NCI-H82 treated with DMSO at 0.1 percent for 48 hours (cell line): ENCODE results near the gene B4GALNT3.
"Not testable (repeated sequence)": the region's sequence is repeated elsewhere in the genome, so short reads cannot be mapped to it uniquely, and the experiment has no call there.

Source experiments
- DNase-seq: peaks from one replicate; lab custom pipeline; 2025; ENCODE audit not compliant: unreplicated experiment; lab: John Stamatoyannopoulos, UW

Gene B4GALNT3

DNA sequence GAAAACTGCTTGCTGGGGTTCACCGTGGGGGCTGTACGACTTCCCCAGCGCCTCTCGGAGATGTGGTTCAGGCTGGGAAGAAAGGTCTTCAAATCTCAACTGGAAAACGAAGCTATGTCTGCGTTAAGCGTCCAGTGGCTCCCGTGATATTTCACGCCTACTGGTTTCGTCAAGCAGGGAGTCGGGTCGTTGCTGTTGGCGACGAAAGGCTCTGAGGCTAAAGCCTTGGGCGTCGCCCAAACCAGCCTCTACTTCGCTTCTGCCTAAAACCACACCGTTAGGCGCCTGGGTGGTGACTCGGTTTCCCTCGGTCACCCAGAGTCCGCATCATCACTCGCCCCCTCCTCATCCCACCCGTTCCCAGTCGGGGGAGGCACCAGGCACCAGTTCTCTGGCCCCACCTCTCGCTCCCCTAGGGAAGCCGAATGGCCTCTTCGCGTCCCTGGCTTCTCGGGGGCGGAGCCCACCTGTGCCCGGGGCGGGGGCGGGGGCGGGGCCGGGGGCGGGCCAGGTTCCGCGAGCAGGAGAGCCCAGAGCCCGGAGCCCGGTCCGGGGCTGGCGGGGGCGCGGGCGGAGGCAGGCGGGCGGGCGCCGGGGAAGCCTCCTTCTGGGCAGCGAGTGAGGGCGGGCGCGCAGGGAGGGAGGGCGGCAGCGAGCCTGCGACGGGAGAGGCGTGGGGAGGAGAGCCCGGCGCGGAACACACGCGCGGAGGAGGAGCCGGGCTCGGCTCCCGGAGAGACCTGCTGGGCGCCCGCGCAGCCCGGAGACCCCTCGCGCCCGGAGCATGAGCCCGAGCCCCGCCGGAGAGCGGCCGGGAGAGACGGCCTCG lies at the start of gene B4GALNT3:
Gene B4GALNT3 (plus strand): TSS at position 510 of the 829 bp plus-strand sequence. CDS start 438 bp downstream, outside the sequence.
- DNase-seq: peak; percentile 16

DNA sequence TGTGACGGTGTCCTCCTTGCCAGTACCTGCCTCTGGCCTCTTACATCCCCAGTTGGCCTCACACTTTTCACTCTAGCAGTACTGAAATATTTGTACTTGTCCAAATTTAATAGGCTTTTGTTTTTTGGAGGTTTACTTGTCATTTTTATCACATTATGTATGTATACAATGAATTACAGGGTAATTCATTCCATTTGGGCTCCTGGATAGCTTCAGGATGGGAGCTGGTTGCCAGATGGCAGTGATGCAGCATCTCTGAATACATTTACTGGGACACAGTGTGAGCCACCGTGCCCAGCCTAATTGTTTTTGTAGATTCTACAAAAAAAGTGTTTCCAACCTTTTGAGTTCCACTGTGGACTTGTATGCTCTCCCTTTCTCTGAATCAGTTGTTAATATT lies 44.9 kb upstream of the B4GALNT3 start:
- DNase-seq: no peak

DNA sequence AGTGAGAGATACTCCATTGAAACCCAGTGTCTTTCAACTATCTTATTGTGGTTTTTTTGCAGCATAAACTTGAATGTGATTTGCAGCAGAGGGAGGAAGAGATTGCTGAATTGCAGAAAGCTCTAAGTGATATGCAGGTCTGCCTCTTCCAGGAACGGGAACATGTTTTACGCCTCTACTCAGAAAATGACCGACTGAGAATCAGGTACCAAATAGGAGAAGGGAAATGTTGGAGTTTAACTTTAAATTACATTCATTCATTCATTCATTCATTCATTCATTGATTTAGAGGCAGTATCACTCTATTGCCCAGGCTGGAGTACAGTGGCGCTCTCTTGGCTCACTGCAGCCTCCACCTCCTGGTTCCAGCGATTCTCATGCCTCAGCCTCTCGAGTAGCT lies 41.3 kb upstream of the B4GALNT3 start:
- DNase-seq: no peak

DNA sequence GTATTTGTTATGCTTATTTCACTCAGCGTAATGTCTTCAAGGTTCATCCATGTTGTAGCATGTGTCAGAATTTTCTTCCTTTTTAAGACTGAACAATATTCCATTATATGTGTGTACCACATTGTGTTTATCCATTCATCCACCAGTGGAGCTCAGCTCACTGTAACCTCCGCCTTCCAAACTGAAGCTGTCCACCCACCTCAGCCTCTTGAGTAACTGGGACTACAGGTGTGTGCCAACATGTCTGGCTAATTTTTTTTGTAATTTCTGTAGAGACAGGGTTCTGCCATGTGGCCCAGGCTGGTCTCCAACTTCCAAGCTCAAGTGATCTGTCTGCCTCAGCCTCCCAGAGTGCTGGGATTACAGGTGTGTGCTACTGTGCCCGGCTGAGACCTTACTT lies 37.2 kb upstream of the B4GALNT3 start:
- no peak for DNase-seq

DNA sequence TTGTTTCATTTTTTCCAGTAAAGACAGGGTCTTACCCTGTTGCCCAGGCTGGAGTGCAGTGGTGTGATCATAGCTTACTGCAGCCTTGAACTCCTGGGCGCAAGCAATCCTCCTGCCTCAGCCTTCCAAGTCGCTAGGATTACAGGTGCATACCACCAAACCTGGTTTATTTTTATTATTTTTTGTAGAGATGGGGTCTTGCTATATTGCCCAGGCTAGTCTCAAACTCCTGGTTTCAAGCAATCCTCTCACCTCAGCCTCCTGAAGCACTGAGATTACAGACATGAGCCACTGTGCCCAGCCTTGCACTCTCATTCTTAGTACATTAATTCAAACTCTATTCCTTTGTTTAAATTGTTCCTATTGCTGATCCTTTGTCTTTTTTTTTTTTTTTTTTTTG lies 24.0 kb upstream of the B4GALNT3 start:
- not testable (repeated sequence) for DNase-seq

DNA sequence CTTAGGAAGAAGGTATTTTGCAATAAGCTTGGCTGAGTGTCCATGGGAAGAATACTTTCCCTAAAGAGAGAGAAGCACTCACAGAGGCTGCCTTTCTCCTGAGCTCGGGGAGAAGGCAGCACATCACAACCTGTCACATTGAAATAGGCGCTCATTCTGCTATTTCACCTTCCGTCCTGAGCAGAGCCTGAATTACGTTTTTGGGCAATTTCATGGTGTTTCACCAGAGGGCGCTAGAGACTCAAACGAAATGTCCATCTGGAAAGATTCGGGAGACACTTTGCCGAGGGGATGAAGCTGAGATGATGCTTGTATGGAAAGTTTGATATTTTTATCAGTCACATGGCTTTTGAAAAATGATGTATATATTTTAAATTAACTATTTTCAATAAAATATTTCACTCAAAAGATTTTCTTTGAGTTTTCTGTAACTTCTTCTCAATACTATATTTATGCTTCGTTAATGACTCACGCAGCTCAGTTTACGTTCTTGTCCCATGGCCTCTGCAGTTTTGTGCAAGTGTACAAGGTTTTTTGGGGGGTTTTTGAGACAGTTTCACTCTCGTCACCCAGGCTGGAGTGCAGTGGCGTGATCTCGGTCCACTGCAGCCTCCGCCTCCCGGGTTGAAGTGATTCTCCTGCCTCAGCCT lies 17.4 kb upstream of the B4GALNT3 start:
- peak; percentile 19 for DNase-seq

DNA sequence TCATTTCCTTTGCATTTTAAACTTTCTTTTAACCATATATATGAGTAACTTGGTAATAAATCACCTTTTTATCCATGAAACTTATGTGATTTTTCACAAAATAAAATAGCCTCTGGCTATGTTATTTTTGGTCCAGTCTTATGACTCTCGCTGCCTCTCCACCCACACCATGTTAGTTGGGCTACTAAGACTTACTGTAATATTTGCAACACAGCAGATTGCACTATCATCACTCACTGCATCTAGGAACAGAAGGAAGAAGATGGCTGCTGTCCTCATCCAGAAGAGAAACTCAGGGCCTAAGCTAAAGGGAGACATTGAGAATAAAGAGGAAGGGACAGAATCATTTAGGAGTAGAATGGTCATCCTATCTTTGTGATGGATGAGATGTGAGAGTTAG lies 12.6 kb upstream of the B4GALNT3 start:
- DNase-seq: no peak

DNA sequence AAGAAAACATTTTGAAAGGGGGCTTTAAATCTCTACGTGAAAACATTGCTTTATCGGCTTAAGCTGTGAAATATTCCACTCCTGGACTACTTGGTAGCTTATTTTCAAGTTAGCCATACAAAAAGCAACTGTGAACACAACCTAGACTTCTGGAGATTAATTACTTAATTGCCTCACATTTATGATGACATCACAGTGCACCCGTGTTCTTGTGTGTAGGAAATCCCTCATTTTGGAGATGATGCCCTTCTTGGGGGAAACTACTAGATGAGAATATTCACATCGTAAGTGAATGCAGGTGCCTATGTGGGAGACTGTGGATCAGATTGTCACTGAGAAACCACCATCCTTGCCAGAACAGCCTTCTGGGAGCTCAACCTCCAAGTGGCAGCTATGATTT lies 10.5 kb upstream of the B4GALNT3 start:
- no peak for DNase-seq

DNA sequence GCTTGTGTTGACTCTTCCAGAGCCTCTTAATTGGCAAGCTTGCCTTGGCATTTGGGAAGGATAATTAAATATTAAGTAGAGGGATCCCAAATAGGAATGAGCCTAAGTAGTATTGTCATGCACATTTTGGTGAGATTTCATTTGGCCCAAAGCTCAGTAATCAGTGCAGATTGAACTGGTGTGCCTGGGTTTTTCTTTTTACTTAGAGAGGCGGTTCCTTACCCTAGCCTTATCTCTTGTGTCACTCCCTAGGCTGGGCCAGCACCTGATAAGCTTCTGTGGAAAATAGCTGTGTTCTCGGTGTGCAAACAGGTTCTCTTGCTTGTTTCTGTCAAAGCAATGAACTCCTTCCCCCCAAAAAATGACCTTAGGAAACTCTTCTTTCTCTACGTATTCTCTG lies 9.3 kb upstream of the B4GALNT3 start:
- no peak for DNase-seq

DNA sequence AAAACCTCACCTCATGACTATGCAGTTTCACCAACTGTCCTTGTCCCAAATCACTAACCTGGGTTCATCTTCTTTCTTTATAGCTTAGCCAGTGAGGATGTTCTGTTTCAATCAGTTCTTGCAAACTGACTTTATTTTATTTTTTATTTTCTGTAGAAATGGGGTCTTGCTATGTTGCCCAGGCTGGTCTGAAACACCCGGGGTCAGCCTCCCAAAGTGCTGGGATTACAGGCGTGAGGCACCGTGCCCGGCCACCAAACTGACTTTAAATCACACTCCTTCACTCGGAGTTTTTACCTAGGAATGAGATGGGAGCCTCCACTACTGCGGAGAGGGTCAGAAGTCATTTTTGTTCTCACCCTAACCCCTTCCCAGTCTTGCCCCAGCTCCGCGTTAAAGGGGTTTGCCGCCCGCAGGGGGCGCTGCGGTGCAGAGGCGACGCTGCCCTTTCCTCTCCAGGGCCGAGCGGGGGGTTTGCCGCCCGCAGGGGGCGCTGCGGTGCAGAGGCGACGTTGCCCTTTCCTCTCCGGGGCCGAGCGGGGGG lies 7.0 kb upstream of the B4GALNT3 start:
- DNase-seq: no peak

DNA sequence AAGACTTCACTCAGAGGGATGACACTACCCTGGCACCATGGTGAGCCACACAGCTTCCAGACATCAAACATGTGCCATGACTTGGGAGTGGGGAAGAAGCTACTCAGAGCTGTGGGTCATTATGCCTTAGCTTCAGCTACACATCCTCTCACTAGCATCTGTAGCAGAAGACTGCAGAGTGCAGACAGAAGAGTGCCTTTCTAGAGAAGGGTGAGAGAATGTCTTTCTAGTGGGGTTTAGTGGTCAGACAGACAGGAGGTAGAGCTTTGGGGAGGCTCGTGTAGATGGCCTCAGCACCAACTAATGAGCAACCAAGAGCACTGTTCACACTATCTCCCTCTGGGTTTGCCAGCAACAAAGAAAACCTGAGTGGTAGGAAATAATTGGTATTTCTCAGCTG lies 4.9 kb upstream of the B4GALNT3 start:
- DNase-seq: no peak

DNA sequence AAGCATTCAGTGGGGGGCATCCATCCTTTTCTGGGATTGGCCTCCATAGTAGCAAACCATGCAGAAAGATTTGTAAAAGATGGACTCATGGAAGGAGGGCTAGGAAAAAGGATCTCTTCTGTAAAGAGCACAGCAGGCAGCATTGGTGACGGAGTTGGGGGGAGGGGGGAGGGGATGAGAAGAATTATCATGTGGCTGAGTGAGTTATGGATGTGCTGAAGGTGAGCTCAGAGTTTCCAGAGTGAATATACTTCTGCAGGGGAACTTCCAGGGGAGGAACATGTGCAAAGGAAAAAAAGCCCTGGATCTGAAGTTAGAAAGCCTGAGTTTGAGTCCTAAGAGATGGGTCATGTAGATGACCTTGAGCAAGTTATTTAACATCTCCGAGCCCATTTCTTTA lies 3.9 kb upstream of the B4GALNT3 start:
- DNase-seq: no peak

DNA sequence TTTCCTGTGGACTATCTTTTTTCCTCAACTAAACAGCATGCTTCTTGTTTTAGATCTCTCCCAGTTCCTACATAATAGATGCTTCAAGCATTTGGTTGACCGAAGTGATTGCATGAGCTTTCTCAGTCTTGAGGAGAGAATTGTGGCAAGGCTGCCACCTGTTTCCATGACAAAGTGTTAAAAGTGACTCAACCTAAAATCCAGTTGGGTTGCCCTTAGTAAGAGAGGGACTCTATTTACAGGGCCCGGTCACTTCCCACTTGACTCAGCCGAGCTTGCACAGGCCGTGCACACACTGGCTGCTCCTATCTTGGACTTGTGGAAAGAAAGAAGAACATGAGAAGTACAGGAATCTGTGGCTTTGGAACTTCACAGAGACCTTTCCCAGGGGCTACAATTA lies 2.1 kb upstream of the B4GALNT3 start:
- no peak for DNase-seq

DNA sequence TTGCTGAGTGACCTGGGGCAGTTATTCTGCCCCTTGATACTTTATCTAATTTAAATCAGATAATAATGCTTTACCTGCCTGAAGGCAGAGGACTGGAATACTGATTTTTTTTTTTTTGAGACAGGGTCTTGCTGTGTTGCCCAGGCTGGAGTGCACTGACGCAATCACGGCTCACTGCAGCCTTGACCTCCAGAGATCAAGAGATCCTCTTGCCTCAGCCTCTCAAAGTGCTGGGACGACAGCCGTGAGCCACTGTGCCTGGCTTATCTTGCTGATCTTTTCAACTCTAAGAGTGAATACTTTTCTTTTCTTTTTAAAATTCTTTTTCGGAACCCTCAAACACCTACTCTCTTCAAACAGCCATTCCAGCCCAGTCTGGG lies 699 bp upstream of the B4GALNT3 start:
- DNase-seq: no peak

DNA sequence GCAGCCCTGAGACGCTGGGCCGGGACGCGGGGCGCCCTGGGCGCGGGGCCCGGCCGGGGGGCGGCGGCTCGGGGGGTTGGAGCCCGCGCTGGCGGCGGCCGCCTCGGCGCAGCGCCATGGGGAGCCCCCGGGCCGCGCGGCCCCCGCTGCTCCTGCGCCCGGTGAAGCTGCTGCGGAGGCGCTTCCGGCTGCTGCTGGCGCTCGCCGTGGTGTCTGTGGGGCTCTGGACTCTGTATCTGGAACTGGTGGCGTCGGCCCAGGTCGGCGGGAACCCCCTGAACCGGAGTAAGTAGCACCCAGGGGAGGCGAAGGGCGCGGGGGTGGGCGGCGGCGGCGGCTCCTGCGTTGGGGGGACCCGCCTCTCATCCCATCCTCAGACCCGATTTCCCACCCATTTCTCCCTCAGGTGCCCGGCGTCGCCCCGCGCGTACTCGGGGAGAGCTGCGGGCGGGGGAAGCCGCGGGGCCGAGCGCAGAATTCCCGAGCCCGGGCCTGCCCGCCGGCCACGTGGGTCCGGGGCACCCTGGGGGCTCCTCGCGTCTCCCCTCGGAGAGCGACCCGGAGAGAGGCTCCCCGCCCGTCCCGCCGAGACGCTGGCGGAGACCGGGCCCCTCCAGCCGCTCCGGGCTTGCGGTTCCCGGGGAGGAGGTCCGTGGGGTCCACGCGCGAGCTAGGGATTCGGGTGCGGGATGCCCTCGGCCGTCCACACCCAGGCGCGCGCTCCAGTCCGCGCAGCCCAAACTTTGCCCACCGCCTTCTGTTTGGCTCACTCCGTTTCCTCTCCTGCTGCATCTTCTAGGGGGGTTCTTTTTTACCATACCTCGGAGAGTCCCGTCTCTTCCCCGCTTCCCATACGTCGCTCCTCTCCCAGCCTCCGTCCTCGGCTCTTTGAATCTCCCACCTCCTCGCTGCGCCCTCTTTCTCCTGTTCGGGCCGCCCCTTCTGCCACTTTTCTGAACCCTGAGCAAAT lies 807 bp downstream of the B4GALNT3 start:
- DNase-seq: no peak

DNA sequence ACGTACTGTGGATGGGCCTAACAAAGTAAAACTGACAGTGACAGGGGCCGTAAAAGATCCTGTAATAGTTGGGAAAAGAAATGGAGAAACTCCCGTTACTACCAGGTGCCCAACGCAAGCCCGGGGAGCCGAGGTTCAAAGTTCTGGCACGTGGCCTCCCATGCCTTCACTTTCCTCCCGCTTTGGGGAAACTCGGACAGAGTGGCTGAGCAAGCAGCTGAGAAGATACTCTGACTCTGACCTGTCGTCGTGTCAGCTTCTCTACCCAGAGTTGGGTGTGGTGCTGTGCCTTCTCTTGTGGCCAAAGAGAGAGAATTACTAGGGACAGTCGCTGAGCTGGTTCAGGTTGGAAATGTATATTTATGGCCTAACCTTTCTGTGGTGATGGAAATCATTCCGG lies 1.7 kb downstream of the B4GALNT3 start:
- DNase-seq: no peak

DNA sequence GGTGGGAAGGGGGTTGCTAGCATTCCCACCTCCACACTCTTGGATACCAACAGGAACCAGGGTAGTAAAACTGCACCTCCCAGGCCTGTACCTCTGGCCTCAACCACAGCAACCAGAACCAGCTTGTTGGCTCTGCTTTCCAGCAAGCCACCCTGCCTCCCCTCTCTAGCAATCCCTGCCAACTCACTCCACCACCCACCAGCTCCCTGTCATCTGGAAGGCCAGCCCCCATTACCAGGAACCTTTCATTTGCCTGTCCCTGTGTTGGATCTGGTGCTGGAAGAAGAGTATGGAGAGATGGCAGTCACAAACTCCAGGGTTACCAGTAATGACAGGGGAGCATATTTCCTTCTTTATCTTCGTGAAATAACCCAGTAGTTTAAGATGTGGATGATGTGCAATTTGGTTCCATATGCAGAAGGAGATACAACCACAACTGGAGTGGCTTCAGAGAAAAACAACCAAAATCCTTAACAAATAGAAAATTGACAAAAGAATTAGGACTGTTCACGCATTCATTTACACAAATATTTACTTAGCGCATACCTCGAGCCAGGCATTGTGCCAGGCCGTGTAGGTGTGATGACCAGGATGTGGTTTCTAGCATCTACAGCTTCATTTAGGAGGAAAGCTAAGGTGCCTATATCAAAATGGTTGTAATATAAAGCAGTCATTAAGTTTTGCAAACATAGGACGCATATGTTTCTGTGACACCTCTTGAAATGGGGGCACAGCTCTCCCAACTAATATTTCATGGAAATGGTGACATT lies 3.4 kb downstream of the B4GALNT3 start:
- no peak for DNase-seq

DNA sequence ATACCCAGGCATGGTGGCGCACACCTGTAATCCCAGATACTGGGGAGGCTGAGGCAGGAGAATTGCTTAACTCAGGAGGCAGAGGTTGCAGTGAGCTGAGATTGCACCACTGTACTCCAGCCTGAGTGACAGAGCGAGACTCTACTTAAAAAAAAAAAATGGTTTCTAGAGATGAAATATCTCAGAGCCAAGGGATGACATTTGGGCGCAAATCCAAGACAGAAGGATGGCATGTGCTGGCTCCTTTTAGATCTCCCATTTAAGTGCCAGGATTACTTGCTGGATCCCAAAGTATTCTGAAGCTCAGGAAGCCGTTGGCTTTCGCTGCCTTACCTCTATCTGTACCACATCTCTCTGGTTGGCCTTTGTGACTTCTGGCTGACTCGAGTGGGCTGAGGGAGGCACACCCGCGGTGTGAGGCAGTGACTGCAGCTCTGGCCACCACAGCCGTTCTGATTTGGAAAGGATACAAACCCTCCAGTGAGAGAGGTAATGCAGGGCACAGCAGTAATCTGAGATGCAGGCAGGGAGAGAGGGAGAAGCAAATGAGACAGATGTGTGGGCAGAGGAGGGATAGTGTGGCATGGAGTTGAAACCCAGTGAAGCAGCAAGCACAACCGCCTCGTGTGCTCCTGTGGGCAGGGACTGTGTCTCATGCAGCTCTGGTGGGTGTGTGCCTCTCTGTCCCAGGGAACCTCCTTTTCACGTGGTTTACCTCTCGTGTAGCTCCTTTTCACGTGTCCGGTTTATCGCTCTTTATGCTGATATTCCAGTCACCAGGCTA lies 4.9 kb downstream of the B4GALNT3 start:
- DNase-seq: no peak

DNA sequence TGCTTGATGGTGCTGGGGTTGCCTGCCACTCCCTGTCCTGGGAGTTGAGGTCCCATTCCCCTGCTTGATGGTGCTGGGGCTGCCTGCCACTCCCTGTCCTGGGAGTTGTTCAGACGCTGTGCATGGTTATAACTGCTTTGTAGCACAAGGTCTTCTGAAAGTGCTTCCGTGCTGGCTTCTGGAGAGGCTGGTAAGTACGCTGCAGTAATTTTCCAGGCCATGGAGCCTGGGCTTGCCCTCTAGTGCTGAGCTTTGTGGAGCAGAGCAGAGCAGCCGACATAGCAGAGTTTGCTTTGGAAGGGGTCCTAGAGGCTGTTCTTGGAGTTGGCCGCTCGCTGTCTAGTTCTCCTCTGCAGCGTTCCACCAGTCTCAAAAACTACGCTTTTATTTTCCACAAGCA lies 6.3 kb downstream of the B4GALNT3 start:
- no peak for DNase-seq

DNA sequence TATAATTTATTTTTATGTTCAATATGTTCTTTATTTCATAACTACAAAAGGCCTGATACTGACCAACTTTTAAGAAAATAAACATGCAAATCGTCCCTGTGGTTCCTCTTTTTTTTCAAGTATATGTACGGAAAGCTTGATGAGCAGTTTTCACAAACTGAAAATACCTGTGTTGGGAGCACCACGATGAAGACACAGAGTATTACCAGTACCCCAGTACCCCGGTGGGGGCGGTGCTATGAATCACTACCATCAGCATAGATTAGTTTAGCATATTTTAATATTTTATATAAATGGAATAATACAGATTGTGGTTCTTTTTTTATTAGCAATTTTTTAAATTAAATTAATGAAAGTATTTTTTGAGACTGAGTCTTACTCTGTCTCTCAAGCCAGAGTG lies 7.0 kb downstream of the B4GALNT3 start:
- DNase-seq: no peak
